Stromal cell of bone marrow (primary cell): Measurements from ENCODE around the gene THSD7B.
"Not testable (repeated sequence)": the region's sequence is repeated elsewhere in the genome, so short reads cannot be mapped to it uniquely, and the experiment has no call there.

Source experiments
- DNase-seq: peaks from one replicate; pipeline ENCODE4 v3.0.0-alpha.2; 2012; ENCODE audit warnings: low read depth

THSD7B gene

GRCh38 chr2:137566387-137566786 is 801.0 kb downstream of the THSD7B start:
- DNase-seq, result no peak

GRCh38 chr2:137570484-137570883 is 805.1 kb downstream of the THSD7B start:
- DNase-seq, result no peak

- not testable (repeated sequence) for DNase-seq
Observed at GRCh38 chr2:137587834-137588233, 822.5 kb downstream of the THSD7B start.

- not testable (repeated sequence) for DNase-seq
Observed at GRCh38 chr2:137588578-137588977, 823.2 kb downstream of the THSD7B start.

- no peak for DNase-seq
Observed at GRCh38 chr2:137590102-137590501, 824.8 kb downstream of the THSD7B start.

GRCh38 chr2:137607722-137608318 is 842.5 kb downstream of the THSD7B start:
- DNase-seq, result no peak

GRCh38 chr2:137638932-137639331 is 873.6 kb downstream of the THSD7B start:
- DNase-seq, result no peak

GRCh38 chr2:137644731-137645130 is 879.4 kb downstream of the THSD7B start:
- no peak for DNase-seq

- no peak for DNase-seq
Observed at GRCh38 chr2:137654046-137654445, 888.7 kb downstream of the THSD7B start.

- DNase-seq, result no peak
Observed at GRCh38 chr2:137655814-137656213, 890.5 kb downstream of the THSD7B start.

GRCh38 chr2:137658433-137658832 is 893.1 kb downstream of the THSD7B start:
- DNase-seq, result no peak

GRCh38 chr2:137659616-137660015 is 894.3 kb downstream of the THSD7B start:
- no peak for DNase-seq

GRCh38 chr2:137670111-137670510 is 904.8 kb downstream of the THSD7B start:
- DNase-seq, result no peak

GRCh38 chr2:137672989-137673552 is 907.7 kb downstream of the THSD7B start:
- DNase-seq, result no peak

GRCh38 chr2:137674991-137675390 is 909.6 kb downstream of the THSD7B start:
- no peak for DNase-seq

GRCh38 chr2:137675584-137676327 is 910.4 kb downstream of the THSD7B start:
- DNase-seq, result no peak

GRCh38 chr2:137676346-137676745 is 911.0 kb downstream of the THSD7B start:
- DNase-seq, result no peak

- DNase-seq, result no peak
Observed at GRCh38 chr2:137677466-137677865, 912.1 kb downstream of the THSD7B start.

GRCh38 chr2:137689549-137689948 is 924.2 kb downstream of the THSD7B start:
- no peak for DNase-seq

GRCh38 chr2:137693534-137693933 is 928.2 kb downstream of the THSD7B start:
- DNase-seq, result no peak

- no peak for DNase-seq
Observed at GRCh38 chr2:137696916-137697315, 931.6 kb downstream of the THSD7B start.

GRCh38 chr2:137700250-137700649 is 934.9 kb downstream of the THSD7B start:
- not testable (repeated sequence) for DNase-seq

GRCh38 chr2:137700681-137701080 is 935.3 kb downstream of the THSD7B start:
- DNase-seq, result no peak
